HepG2 (cell line): Measurements from ENCODE around the gene BCAR3. TPM values are rescaled to one million over a fixed set of nuclear protein-coding genes. Genes with fewer than 3 reads are reported as not detected.
A peak's percentile ranks its signal among the peaks of the same experiment; 100 is the strongest.

Source experiments
- ATAC-seq: fragments of 200-7000 bp; cut with Tn5 transposase; 3 replicates; pipeline ENCODE4 v1.9.1; 2020; ENCODE audit warnings: mild to moderate bottlenecking, moderate library complexity
- BruUV-seq: library from RNA; stranded (reverse); fragments of 400-500 nt; replicated peaks from 2 replicates; lab custom pipeline; 2021; lab: Mats Ljungman, UMichigan
- CTCF ChIA-PET: fragments of 300-600 bp; formaldehyde crosslinking; extraction: SDS; loops from one replicate; lab custom pipeline; 2021; ENCODE audit warnings: low total read pairs, inconsistent platforms, low intra/inter-chr PET ratio; lab: Yijun Ruan, JAX
- POLR2A ChIA-PET: fragments of 350-600 bp; sonication (Branson Sonifier 250); formaldehyde crosslinking; loops from one replicate; lab custom pipeline; 2020; ENCODE audit warnings: antibody characterized with exemption, inconsistent platforms; lab: Yijun Ruan, JAX
- DNase-seq: peaks from one replicate; pipeline ENCODE4 v3.0.0-alpha.2; 2015; ENCODE audit warnings: low spot score
- FAIRE-seq: peaks from 3 replicates; lab custom pipeline; 2011; peaks lifted over from hg19 to GRCh38; lab: Jason Lieb, UNC
- H2AFZ ChIP-seq: one replicate; pipeline ENCODE4 v1.6.1; 2011; ENCODE audit warnings: low read length, inconsistent platforms
- H3K27ac ChIP-seq: fragments of 300-600 bp; 3 replicates; pipeline ENCODE4 v1.8.0; 2011; ENCODE audit warnings: mixed run types, mild to moderate bottlenecking, mixed read lengths, low read length, inconsistent platforms; ENCODE audit not compliant: insufficient read depth; ENCODE audit errors: extremely low read length
- H3K27me3 ChIP-seq, 2 experiments: fragments of 200-600 bp in 1 of 2; 2 replicates in 1 of 2; 3 replicates in 1 of 2; pipeline versions ENCODE4 v1.6.0 to v1.8.0; 2011; ENCODE audit warnings: low read length in 2 of 2, mild to moderate bottlenecking in 2 of 2, moderate library complexity in 2 of 2, inconsistent platforms in 1 of 2; ENCODE audit not compliant: insufficient read depth in 2 of 2, control insufficient read depth in 1 of 2
- H3K36me3 ChIP-seq, 2 experiments: fragments of 200-600 bp in 1 of 2; replicated peaks in 1 of 2; 2 replicates in 1 of 2; 3 replicates in 1 of 2; pipeline versions ENCODE4 v1.5.1 to v1.8.0; 2011; ENCODE audit warnings: low read length in 2 of 2, inconsistent platforms in 1 of 2; ENCODE audit not compliant: insufficient read depth in 2 of 2, control insufficient read depth in 1 of 2
- H3K4me1 ChIP-seq: 2 replicates; pipeline ENCODE4 v1.5.1; 2012; ENCODE audit warnings: low read length, inconsistent platforms; ENCODE audit not compliant: insufficient read depth
- H3K4me2 ChIP-seq: 2 replicates; pipeline ENCODE4 v1.6.0; 2011; ENCODE audit warnings: low read depth, low read length, inconsistent platforms
- H3K4me3 ChIP-seq, 3 experiments: fragments of 200-600 bp in 1 of 3; sonication (generic), shearing (Covaris generic) in 1 of 3; replicated peaks in 1 of 3; 2 replicates each; pipeline ENCODE4 v1.5.1; 2011 to 2016; ENCODE audit warnings: low read length in 3 of 3, inconsistent platforms in 2 of 3, low read depth in 2 of 3, mild to moderate bottlenecking in 2 of 3, control low read depth in 1 of 3, mixed read lengths in 1 of 3; ENCODE audit not compliant: insufficient read depth in 1 of 3
- H3K79me2 ChIP-seq: one replicate; pipeline ENCODE4 v1.6.1; 2011; ENCODE audit warnings: low read length, inconsistent platforms; ENCODE audit not compliant: insufficient read depth
- H3K9ac ChIP-seq: 2 replicates; pipeline ENCODE4 v1.6.0; 2011; ENCODE audit warnings: mild to moderate bottlenecking, low read depth, low read length, inconsistent platforms; ENCODE audit not compliant: insufficient read depth
- H3K9me3 ChIP-seq: 2 replicates; pipeline ENCODE4 v1.5.1; 2012; ENCODE audit warnings: mild to moderate bottlenecking, low read length
- H4K20me1 ChIP-seq: 2 replicates; pipeline ENCODE4 v1.6.0; 2011; ENCODE audit warnings: inconsistent platforms, mild to moderate bottlenecking, low read length, moderate library complexity; ENCODE audit not compliant: insufficient read depth
- DR1 ChIP-seq: sonication (generic); formaldehyde crosslinking; IDR thresholded peaks from 2 replicates; pipeline ENCODE4 v1.8.0; 2021; ENCODE audit warnings: mild to moderate bottlenecking, missing genetic modification reagents, inconsistent platforms
- IRF1 ChIP-seq: sonication (generic); formaldehyde crosslinking; IDR thresholded peaks from 2 replicates; pipeline ENCODE4 v1.4.0; 2020; ENCODE audit warnings: low read depth, mild to moderate bottlenecking, missing genetic modification reagents
- LCORL ChIP-seq, 2 experiments: fragments of 450-650 bp in 1 of 2; sonication (generic) in 1 of 2; formaldehyde crosslinking in 1 of 2; IDR thresholded peaks; 2 replicates each; pipeline versions ENCODE4 v1.5.0 to v1.6.1; 2017 to 2020; ENCODE audit warnings: antibody characterized with exemption in 1 of 2, missing genetic modification reagents in 1 of 2
- MAX ChIP-seq: IDR thresholded peaks from 2 replicates; pipeline ENCODE4 v1.6.1; 2012; ENCODE audit warnings: inconsistent platforms
- MED13 ChIP-seq: sonication (generic); formaldehyde crosslinking; IDR thresholded peaks from 2 replicates; pipeline ENCODE4 v1.5.0; 2020; ENCODE audit warnings: missing genetic modification reagents
- MTA3 ChIP-seq: sonication (generic); formaldehyde crosslinking; IDR thresholded peaks from 2 replicates; pipeline ENCODE4 v1.4.0; 2020; ENCODE audit warnings: missing genetic modification reagents
- MZF1 ChIP-seq: sonication (generic); formaldehyde crosslinking; IDR thresholded peaks from 2 replicates; pipeline ENCODE4 v1.8.1; 2023; ENCODE audit warnings: mild to moderate bottlenecking, missing genetic modification reagents, borderline replicate concordance
- SIX4 ChIP-seq: sonication (generic); formaldehyde crosslinking; IDR thresholded peaks from 2 replicates; pipeline ENCODE4 v1.4.0; 2020; ENCODE audit warnings: missing genetic modification reagents
- SSRP1 ChIP-seq: IDR thresholded peaks from 2 replicates; pipeline ENCODE4 v1.6.1; 2016; ENCODE audit warnings: control low read depth
- ZBTB7A ChIP-seq: sonication (generic); formaldehyde crosslinking; IDR thresholded peaks from 2 replicates; pipeline ENCODE4 v1.8.0; 2022; ENCODE audit warnings: mild to moderate bottlenecking, missing genetic modification reagents
- ZNF143 ChIP-seq: sonication (generic); formaldehyde crosslinking; IDR thresholded peaks from 2 replicates; pipeline ENCODE4 v1.4.0; 2020; ENCODE audit warnings: missing genetic modification reagents
- ZNF292 ChIP-seq: sonication (generic); formaldehyde crosslinking; IDR thresholded peaks from 2 replicates; pipeline ENCODE4 v1.8.1; 2022; ENCODE audit warnings: mild to moderate bottlenecking, low read depth, missing genetic modification reagents, borderline replicate concordance
- ZNF670 ChIP-seq: sonication (generic); formaldehyde crosslinking; IDR thresholded peaks from 2 replicates; pipeline ENCODE4 v1.8.0; 2022; ENCODE audit warnings: mild to moderate bottlenecking, missing genetic modification reagents, borderline replicate concordance
- ZXDC ChIP-seq: sonication (generic); formaldehyde crosslinking; IDR thresholded peaks from 2 replicates; pipeline ENCODE4 v1.5.0; 2020; ENCODE audit warnings: mild to moderate bottlenecking, missing genetic modification reagents
- WGBS: methylation state at CpG from one replicate; pipeline ENCODE4 v1.1.6; 2017; ENCODE audit warnings: low lambda C conversion rate; 5-methylcytosine and 5-hydroxymethylcytosine counted together
- in situ Hi-C: cut with HindIII; loops from 2 replicates; pipeline ENCODE4 v1.10.0; 2017; ENCODE audit warnings: low pct_unique_long_range_greater_than_20kb; ENCODE audit not compliant: extremely low pct_ligation_motif_present
- intact Hi-C: fragments of 100-400 bp; cut with micrococcal nuclease; formaldehyde crosslinking; loops from one replicate; pipeline ENCODE4 v1.10.0; 2022; ENCODE audit not compliant: unreplicated experiment
- polyA plus RNA-seq, 8 experiments: library from polyadenylated mRNA; depleted of rRNA in 3 of 8; stranded (reverse) in 7 of 8; unstranded in 1 of 8; fragments of >200 nt; fragmentation: Illumina TruSeq in 4 of 8; extraction: Trizol in 4 of 8; gene quantifications; 2 replicates each; pipeline versions ENCODE4 v1.2.1 to v1.2.3, GENCODE V29; 2011 to 2016; ENCODE audit warnings: low read depth in 4 of 8, missing spikeins in 1 of 8, mixed read lengths in 1 of 8; ENCODE audit not compliant: insufficient read depth in 1 of 8
- total RNA-seq, 5 experiments: library from RNA; depleted of rRNA; stranded (reverse); fragments of >200 nt; fragmentation: Illumina TruSeq; extraction: Trizol; gene quantifications; 2 replicates each; pipeline ENCODE4 v1.2.3, GENCODE V29; 2016; ENCODE audit warnings: low read depth in 1 of 5
- TF ChIP-seq, protein P1 (sequence below): sonication (generic); formaldehyde crosslinking; IDR thresholded peaks from 2 replicates; pipeline ENCODE4 v1.4.0; 2020; ENCODE audit warnings: missing genetic modification reagents
- TF ChIP-seq, protein P2 (sequence below): IDR thresholded peaks from 2 replicates; pipeline ENCODE4 v1.6.1; 2016; ENCODE audit warnings: mild to moderate bottlenecking

The BCAR3 gene
- total and polyA plus RNA-seq, 2 of the 13 experiments (the other 11 are each of a cell fraction or from before 2014, with no cell fraction given) = 3.6 to 4.8 TPM

DNA sequence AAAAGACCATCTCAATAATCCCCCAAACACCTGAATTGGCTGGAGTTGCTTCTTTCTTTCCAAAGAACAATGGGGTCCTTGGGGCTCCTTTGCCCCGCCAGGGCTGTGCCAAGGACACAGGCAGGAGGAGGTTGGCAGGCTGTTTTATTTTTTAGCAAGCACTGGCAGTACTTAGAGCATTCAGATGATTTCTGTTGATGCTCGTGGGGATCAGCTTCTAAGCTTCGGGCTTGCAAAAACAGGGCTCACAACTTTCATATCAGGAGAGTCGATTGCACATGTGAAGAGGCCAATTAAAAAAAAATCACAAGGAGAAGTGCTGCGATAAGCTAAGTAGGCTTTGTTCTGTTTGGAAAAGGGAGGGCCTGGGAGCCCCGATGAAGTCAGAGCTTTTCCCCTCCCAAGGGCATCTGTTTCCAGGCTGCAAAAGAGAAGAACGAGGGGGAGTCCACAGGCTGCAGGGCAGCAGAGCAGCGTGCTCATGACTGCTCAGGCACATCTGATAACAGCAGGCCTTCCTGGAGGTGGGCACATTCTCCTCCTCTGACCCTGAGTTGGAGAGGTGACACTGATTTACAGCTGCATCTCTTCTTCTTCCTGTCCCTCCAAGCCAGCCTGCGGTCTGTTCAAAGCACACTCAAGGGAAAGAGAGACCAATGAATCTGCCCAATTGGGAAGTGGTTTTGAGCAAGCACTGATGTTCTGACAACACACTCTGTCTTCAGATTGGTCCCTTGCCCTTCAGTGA is 27.3 kb upstream of the BCAR3 start:
- FAIRE-seq (peak; percentile 42), DNase-seq (no peak), ATAC-seq (peak; percentile 61)
- H3K4me1 ChIP-seq = peaks cover 59% of the 10 kb centered on the region
- no peaks in the 10 kb centered on the region for H3K27me3 ChIP-seq
- no peak overlapping the region for H3K27ac ChIP-seq
- no peak overlapping the region for H3K4me3 ChIP-seq
- no peak overlapping the region for H2AFZ ChIP-seq
- intact Hi-C loops (no loop called here), in situ Hi-C loops (no loop called here)
- peak overlapping the region; percentile 43 for H3K4me2 ChIP-seq
- no peaks in the 10 kb centered on the region for H3K9me3 ChIP-seq
- H3K9ac ChIP-seq = no peak overlapping the region
- ChIA-PET POLR2A (interaction anchor here (1.0 to 1.1 kb wide), 2 partner anchors 13 to 17 kb away, joined by 3 read pairs; no protein-coding TSS in a partner anchor), CTCF (no interaction called here)
- no peaks in the 10 kb centered on the region for H3K79me2 ChIP-seq
- no peaks in the 10 kb centered on the region for H3K36me3 ChIP-seq
- 16% methylated on average over 7 of the region's 9 CpGs for WGBS
- H4K20me1 ChIP-seq = no peaks in the 10 kb centered on the region
- no TSS peak for BruUV-seq
- TF ChIP-seq ZXDC (CRISPR knock-in tag) (no peak), MAX (no peak), MZF1 (CRISPR knock-in tag) (no peak), MED13 (CRISPR knock-in tag) (no peak), ZBTB7A (CRISPR knock-in tag) (no peak), SIX4 (CRISPR knock-in tag) (no peak), IRF1 (CRISPR knock-in tag) (no peak), ZNF143 (CRISPR knock-in tag) (no peak), MTA3 (CRISPR knock-in tag) (no peak), ZNF670 (no peak), ZNF292 (no peak), DR1 (no peak), SSRP1 (CRISPR knock-in tag) (no peak), LCORL (IDR thresholded peaks at IDR 0.05) (no peak), LCORL (CRISPR knock-in tag; IDR thresholded peaks at IDR 0.05) (no peak)
- TF ChIP-seq, protein P1, sequence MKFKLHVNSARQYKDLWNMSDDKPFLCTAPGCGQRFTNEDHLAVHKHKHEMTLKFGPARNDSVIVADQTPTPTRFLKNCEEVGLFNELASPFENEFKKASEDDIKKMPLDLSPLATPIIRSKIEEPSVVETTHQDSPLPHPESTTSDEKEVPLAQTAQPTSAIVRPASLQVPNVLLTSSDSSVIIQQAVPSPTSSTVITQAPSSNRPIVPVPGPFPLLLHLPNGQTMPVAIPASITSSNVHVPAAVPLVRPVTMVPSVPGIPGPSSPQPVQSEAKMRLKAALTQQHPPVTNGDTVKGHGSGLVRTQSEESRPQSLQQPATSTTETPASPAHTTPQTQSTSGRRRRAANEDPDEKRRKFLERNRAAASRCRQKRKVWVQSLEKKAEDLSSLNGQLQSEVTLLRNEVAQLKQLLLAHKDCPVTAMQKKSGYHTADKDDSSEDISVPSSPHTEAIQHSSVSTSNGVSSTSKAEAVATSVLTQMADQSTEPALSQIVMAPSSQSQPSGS (CRISPR knock-in tag) = no peak
- TF ChIP-seq, protein P2, sequence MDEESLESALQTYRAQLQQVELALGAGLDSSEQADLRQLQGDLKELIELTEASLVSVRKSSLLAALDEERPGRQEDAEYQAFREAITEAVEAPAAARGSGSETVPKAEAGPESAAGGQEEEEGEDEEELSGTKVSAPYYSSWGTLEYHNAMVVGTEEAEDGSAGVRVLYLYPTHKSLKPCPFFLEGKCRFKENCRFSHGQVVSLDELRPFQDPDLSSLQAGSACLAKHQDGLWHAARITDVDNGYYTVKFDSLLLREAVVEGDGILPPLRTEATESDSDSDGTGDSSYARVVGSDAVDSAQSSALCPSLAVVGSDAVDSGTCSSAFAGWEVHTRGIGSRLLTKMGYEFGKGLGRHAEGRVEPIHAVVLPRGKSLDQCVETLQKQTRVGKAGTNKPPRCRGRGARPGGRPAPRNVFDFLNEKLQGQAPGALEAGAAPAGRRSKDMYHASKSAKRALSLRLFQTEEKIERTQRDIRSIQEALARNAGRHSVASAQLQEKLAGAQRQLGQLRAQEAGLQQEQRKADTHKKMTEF (CRISPR knock-in tag) = no peak
